GM12878 (cell line): ENCODE data around the gene ZFPM1. TPM values are rescaled to one million over a fixed set of nuclear protein-coding genes. Genes with fewer than 3 reads are reported as not detected.

Experiments used
- ATAC-seq: fragments of 200-7000 bp; cut with Tn5 transposase; 3 replicates; pipeline ENCODE4 v1.9.1; 2020; ENCODE audit warnings: mild to moderate bottlenecking, moderate library complexity
- BruUV-seq: library from RNA; stranded (reverse); fragments of 400-500 nt; replicated peaks from 2 replicates; lab custom pipeline; 2021; lab: Mats Ljungman, UMichigan
- CTCF ChIA-PET: fragments of 300-600 bp; sonication (Branson Sonifier 250); formaldehyde crosslinking; extraction: SDS; loops from one replicate; lab custom pipeline; 2021; ENCODE audit warnings: inconsistent platforms; lab: Yijun Ruan, JAX
- POLR2A ChIA-PET: fragments of 350-600 bp; formaldehyde crosslinking; extraction: SDS; loops from one replicate; lab custom pipeline; 2021; ENCODE audit warnings: inconsistent platforms; lab: Charles Lee
- RAD21 ChIA-PET: fragments of 300-600 bp; sonication (Branson Sonifier 250); formaldehyde crosslinking; loops from one replicate; lab custom pipeline; 2023; ENCODE audit warnings: antibody characterized with exemption; ENCODE audit not compliant: unreplicated experiment; lab: Charles Lee
- SMC1A ChIA-PET: fragments of 300-600 bp; sonication (Branson Sonifier 250); formaldehyde crosslinking; loops from one replicate; lab custom pipeline; 2023; ENCODE audit not compliant: unreplicated experiment, uncharacterized antibody; lab: Charles Lee
- DNase-seq: peaks from one replicate; pipeline ENCODE4 v3.0.0-alpha.2; 2011; ENCODE audit warnings: low read depth, low spot score
- FAIRE-seq: peaks from 3 replicates; lab custom pipeline; 2011; peaks lifted over from hg19 to GRCh38; lab: Jason Lieb, UNC
- H2AFZ ChIP-seq: 2 replicates; pipeline ENCODE4 v1.6.0; 2011; ENCODE audit warnings: low read depth, low read length, control low read depth; ENCODE audit not compliant: control insufficient read depth
- H3K27ac ChIP-seq: 2 replicates; pipeline ENCODE4 v1.5.1; 2011; ENCODE audit warnings: control low read depth; ENCODE audit not compliant: control insufficient read depth, insufficient read depth
- H3K27me3 ChIP-seq, 2 experiments: replicated peaks in 1 of 2; 2 replicates each; pipeline versions ENCODE4 v1.6.0 to v1.6.1; 2011; ENCODE audit warnings: low read length in 1 of 2; ENCODE audit not compliant: control insufficient read depth in 2 of 2, insufficient read depth in 2 of 2
- H3K36me3 ChIP-seq, 2 experiments: 2 replicates each; pipeline ENCODE4 v1.5.1; 2011; ENCODE audit warnings: low read length in 1 of 2; ENCODE audit not compliant: control insufficient read depth in 2 of 2, insufficient read depth in 2 of 2
- H3K4me1 ChIP-seq: 2 replicates; pipeline ENCODE4 v1.6.1; 2011; ENCODE audit warnings: mild to moderate bottlenecking, low read length, moderate library complexity, mixed read lengths; ENCODE audit not compliant: control insufficient read depth, insufficient read depth
- H3K4me2 ChIP-seq: 2 replicates; pipeline ENCODE4 v1.6.0; 2011; ENCODE audit warnings: control low read depth; ENCODE audit not compliant: control insufficient read depth, insufficient read depth
- H3K4me3 ChIP-seq: fragments of 200-600 bp; sonication (generic); 2 replicates; pipeline ENCODE4 v1.5.1; 2016
- H3K79me2 ChIP-seq: 2 replicates; pipeline ENCODE4 v1.6.0; 2011; ENCODE audit warnings: low read length; ENCODE audit not compliant: control insufficient read depth, insufficient read depth
- H3K9ac ChIP-seq: 2 replicates; pipeline ENCODE4 v1.8.0; 2011; ENCODE audit warnings: low read length, control low read depth, mixed read lengths; ENCODE audit not compliant: control insufficient read depth, insufficient read depth
- H3K9me3 ChIP-seq: replicated peaks from 3 replicates; pipeline ENCODE4 v1.5.1; 2011; ENCODE audit warnings: mild to moderate bottlenecking, low read length; ENCODE audit not compliant: control insufficient read depth, insufficient read depth
- H4K20me1 ChIP-seq: 2 replicates; pipeline ENCODE4 v1.6.0; 2011; ENCODE audit not compliant: control insufficient read depth, insufficient read depth
- BACH1 ChIP-seq: fragments of 450-650 bp; IDR thresholded peaks from 2 replicates; pipeline ENCODE4 v1.6.1; 2017; ENCODE audit warnings: mild to moderate bottlenecking, borderline replicate concordance
- CBX3 ChIP-seq: fragments of 200-600 bp; sonication (generic); IDR thresholded peaks from 2 replicates; pipeline ENCODE4 v1.6.1; 2016; ENCODE audit warnings: low read depth, borderline replicate concordance
- HDAC6 ChIP-seq: fragments of 200-600 bp; sonication (generic); IDR thresholded peaks from one replicate; pipeline ENCODE4 v1.8.0; 2017; ENCODE audit warnings: antibody characterized with exemption; ENCODE audit not compliant: unreplicated experiment
- JUND ChIP-seq: IDR thresholded peaks from 2 replicates; pipeline ENCODE4 v1.6.1; 2012; ENCODE audit warnings: low read depth, mild to moderate bottlenecking, low read length, improper control_type of control experiment, moderate library complexity
- NFXL1 ChIP-seq: fragments of 450-650 bp; IDR thresholded peaks from 2 replicates; pipeline ENCODE4 v1.6.1; 2017; ENCODE audit warnings: antibody characterized with exemption, mild to moderate bottlenecking, borderline replicate concordance
- SIX5 ChIP-seq: IDR thresholded peaks from 2 replicates; pipeline ENCODE4 v1.6.1; 2011; ENCODE audit warnings: mild to moderate bottlenecking, low read depth, low read length, moderate library complexity; ENCODE audit not compliant: severe bottlenecking
- TCF7 ChIP-seq: IDR thresholded peaks from 2 replicates; pipeline ENCODE4 v1.6.1; 2014; ENCODE audit warnings: antibody characterized with exemption, borderline replicate concordance
- ZZZ3 ChIP-seq: IDR thresholded peaks from 2 replicates; pipeline ENCODE4 v1.6.1; 2011; ENCODE audit warnings: low read depth; ENCODE audit not compliant: control insufficient read depth, insufficient read length
- WGBS: methylation state at CpG from one replicate; pipeline ENCODE4 v1.1.6; 2016; ENCODE audit warnings: low lambda C conversion rate; ENCODE audit not compliant: insufficient replicate concordance, insufficient coverage; ENCODE audit errors: missing lambda C conversion rate; 5-methylcytosine and 5-hydroxymethylcytosine counted together
- in situ Hi-C: fragments of 300-500 bp; cut with MboI; formaldehyde crosslinking; loops from 9 replicates; pipeline ENCODE4 v1.14.3; 2018; ENCODE audit warnings: mixed read lengths
- intact Hi-C: fragments of 100-400 bp; cut with micrococcal nuclease; formaldehyde crosslinking; loops from one replicate; pipeline ENCODE4 v1.14.2; 2022; ENCODE audit not compliant: unreplicated experiment
- polyA plus RNA-seq, 11 experiments: library from polyadenylated mRNA; depleted of rRNA in 4 of 11; unstranded in 6 of 11; stranded (reverse) in 5 of 11; fragments of >200 nt; fragmentation: Nextera tagmentation in 4 of 11; fragmentation: Illumina TruSeq in 1 of 11; extraction: Ambion mirVana in 4 of 11; extraction: Trizol in 1 of 11; gene quantifications; 1 replicate in 1 of 11; 2 replicates in 10 of 11; pipeline versions ENCODE4 v1.2.1 to v1.2.3, GENCODE V29; 2011 to 2016; ENCODE audit warnings: inconsistent platforms in 2 of 11, missing spikeins in 2 of 11, low read depth in 1 of 11
- total RNA-seq, 4 experiments: library from RNA; depleted of rRNA in 3 of 4; stranded (reverse); fragments of >200 nt in 3 of 4; fragmentation: Illumina TruSeq in 1 of 4; extraction: Trizol in 1 of 4; gene quantifications; 2 replicates each; pipeline versions ENCODE4 v1.2.1 to v1.2.3, GENCODE V29; 2013 to 2021
- TF ChIP-seq, protein P1 (sequence below): IDR thresholded peaks from 2 replicates; pipeline ENCODE4 v1.6.1; 2011; ENCODE audit warnings: mild to moderate bottlenecking, low read depth, low read length, moderate library complexity; ENCODE audit not compliant: insufficient replicate concordance
- TF ChIP-seq, protein P2 (sequence below): IDR thresholded peaks from 2 replicates; pipeline ENCODE4 v1.6.1; 2012; ENCODE audit warnings: mild to moderate bottlenecking, low read depth, low read length
- TF ChIP-seq, protein P3 (sequence below): fragments of 150-350 bp; IDR thresholded peaks from 2 replicates; pipeline ENCODE4 v1.6.1; 2016; ENCODE audit warnings: low read depth, low read length
- TF ChIP-seq, protein P4 (sequence below): fragments of 450-650 bp; IDR thresholded peaks from 2 replicates; pipeline ENCODE4 v1.6.1; 2017; ENCODE audit warnings: borderline replicate concordance

Gene ZFPM1
- total and polyA plus RNA-seq, 10 of the 15 experiments (the other 5 are each of a cell fraction or from before 2014, with no cell fraction given) = 0.02 to 5.1 (median 0.30) TPM

DNA sequence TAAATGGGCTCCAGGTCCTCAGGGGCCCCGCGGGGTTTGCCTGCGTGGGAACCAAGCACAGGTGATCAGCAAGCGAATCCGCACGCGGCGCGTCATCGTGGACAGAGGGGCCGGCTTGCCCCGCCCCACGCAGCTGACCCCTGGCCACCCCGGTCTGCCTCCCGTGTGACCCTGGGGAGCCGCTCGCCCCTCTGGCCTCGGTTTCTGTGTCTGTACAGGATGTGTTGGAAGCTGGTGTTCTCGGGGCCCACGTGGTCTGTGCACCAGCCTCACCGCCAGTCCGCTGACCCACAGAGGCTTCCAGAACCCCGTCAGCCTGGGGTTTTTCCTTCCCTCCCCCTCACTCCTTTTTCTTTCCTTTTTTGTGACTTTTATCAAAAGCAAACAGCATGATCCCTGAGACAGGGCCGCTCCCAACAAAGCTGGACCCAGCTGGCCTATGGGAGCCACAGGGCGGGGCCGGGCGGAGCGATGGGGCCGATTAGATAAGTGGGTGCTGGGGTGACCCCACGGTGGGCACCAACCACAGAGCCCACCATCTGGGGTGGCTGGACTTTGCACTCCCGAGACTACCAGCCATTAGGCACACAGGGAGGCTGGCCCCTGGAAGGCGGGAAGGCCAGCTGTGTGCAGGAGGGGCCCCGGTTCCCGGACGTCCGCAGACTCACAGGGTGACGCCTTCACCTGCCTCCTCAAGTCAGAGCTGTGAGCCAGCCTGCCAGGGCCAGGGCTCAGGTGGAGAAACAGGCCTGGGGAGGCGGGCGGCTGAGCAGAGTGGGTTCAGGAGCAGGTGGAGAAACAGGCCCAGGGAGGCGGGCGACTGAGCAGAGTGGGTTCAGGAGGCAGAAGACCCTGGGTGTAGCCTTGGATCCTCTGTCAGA, 56.0 kb downstream of the ZFPM1 start:
- intact Hi-C loops = no loop called here
- ChIA-PET POLR2A (interaction anchor here (0.5 kb wide), 1 partner anchor 82 kb away, joined by 3 read pairs; no protein-coding TSS in a partner anchor), RAD21 (no interaction called here), SMC1A (no interaction called here), CTCF (no interaction called here)
- TF ChIP-seq BACH1 (no peak), NFXL1 (no peak), JUND (no peak), HDAC6 (no peak), ZZZ3 (no peak), TCF7 (no peak), CBX3 (no peak), SIX5 (no peak)
- TF ChIP-seq, protein P1, sequence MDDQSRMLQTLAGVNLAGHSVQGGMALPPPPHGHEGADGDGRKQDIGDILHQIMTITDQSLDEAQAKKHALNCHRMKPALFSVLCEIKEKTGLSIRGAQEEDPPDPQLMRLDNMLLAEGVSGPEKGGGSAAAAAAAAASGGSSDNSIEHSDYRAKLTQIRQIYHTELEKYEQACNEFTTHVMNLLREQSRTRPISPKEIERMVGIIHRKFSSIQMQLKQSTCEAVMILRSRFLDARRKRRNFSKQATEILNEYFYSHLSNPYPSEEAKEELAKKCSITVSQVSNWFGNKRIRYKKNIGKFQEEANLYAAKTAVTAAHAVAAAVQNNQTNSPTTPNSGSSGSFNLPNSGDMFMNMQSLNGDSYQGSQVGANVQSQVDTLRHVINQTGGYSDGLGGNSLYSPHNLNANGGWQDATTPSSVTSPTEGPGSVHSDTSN = no peak
- TF ChIP-seq, protein P2, sequence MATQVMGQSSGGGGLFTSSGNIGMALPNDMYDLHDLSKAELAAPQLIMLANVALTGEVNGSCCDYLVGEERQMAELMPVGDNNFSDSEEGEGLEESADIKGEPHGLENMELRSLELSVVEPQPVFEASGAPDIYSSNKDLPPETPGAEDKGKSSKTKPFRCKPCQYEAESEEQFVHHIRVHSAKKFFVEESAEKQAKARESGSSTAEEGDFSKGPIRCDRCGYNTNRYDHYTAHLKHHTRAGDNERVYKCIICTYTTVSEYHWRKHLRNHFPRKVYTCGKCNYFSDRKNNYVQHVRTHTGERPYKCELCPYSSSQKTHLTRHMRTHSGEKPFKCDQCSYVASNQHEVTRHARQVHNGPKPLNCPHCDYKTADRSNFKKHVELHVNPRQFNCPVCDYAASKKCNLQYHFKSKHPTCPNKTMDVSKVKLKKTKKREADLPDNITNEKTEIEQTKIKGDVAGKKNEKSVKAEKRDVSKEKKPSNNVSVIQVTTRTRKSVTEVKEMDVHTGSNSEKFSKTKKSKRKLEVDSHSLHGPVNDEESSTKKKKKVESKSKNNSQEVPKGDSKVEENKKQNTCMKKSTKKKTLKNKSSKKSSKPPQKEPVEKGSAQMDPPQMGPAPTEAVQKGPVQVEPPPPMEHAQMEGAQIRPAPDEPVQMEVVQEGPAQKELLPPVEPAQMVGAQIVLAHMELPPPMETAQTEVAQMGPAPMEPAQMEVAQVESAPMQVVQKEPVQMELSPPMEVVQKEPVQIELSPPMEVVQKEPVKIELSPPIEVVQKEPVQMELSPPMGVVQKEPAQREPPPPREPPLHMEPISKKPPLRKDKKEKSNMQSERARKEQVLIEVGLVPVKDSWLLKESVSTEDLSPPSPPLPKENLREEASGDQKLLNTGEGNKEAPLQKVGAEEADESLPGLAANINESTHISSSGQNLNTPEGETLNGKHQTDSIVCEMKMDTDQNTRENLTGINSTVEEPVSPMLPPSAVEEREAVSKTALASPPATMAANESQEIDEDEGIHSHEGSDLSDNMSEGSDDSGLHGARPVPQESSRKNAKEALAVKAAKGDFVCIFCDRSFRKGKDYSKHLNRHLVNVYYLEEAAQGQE = no peak
- TF ChIP-seq, protein P3, sequence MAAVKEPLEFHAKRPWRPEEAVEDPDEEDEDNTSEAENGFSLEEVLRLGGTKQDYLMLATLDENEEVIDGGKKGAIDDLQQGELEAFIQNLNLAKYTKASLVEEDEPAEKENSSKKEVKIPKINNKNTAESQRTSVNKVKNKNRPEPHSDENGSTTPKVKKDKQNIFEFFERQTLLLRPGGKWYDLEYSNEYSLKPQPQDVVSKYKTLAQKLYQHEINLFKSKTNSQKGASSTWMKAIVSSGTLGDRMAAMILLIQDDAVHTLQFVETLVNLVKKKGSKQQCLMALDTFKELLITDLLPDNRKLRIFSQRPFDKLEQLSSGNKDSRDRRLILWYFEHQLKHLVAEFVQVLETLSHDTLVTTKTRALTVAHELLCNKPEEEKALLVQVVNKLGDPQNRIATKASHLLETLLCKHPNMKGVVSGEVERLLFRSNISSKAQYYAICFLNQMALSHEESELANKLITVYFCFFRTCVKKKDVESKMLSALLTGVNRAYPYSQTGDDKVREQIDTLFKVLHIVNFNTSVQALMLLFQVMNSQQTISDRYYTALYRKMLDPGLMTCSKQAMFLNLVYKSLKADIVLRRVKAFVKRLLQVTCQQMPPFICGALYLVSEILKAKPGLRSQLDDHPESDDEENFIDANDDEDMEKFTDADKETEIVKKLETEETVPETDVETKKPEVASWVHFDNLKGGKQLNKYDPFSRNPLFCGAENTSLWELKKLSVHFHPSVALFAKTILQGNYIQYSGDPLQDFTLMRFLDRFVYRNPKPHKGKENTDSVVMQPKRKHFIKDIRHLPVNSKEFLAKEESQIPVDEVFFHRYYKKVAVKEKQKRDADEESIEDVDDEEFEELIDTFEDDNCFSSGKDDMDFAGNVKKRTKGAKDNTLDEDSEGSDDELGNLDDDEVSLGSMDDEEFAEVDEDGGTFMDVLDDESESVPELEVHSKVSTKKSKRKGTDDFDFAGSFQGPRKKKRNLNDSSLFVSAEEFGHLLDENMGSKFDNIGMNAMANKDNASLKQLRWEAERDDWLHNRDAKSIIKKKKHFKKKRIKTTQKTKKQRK = no peak
- TF ChIP-seq, protein P4, sequence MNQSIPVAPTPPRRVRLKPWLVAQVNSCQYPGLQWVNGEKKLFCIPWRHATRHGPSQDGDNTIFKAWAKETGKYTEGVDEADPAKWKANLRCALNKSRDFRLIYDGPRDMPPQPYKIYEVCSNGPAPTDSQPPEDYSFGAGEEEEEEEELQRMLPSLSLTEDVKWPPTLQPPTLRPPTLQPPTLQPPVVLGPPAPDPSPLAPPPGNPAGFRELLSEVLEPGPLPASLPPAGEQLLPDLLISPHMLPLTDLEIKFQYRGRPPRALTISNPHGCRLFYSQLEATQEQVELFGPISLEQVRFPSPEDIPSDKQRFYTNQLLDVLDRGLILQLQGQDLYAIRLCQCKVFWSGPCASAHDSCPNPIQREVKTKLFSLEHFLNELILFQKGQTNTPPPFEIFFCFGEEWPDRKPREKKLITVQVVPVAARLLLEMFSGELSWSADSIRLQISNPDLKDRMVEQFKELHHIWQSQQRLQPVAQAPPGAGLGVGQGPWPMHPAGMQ = no peak
- no peaks in the 10 kb centered on the region for H3K36me3 ChIP-seq
- 68% methylated on average over 32 of the region's 41 CpGs for WGBS
- in situ Hi-C loops = no loop called here
- FAIRE-seq (no peak), DNase-seq (no peak), ATAC-seq (no peak)
- no peak overlapping the region for H3K27ac ChIP-seq
- H3K4me3 ChIP-seq = no peak overlapping the region
- no peaks in the 10 kb centered on the region for H3K9me3 ChIP-seq
- no peaks in the 10 kb centered on the region for H4K20me1 ChIP-seq
- H3K4me2 ChIP-seq = no peak overlapping the region
- H3K79me2 ChIP-seq = no peaks in the 10 kb centered on the region
- BruUV-seq = no TSS peak
- no peak overlapping the region for H3K9ac ChIP-seq
- no peaks in the 10 kb centered on the region for H3K27me3 ChIP-seq
- no peaks in the 10 kb centered on the region for H3K4me1 ChIP-seq
- H2AFZ ChIP-seq = no peak overlapping the region
